GM21737 (cell line): ENCODE measurements around the gene NPR2.

Experiments used
- ATAC-seq: cut with Tn5 transposase; IDR thresholded peaks from one replicate; pipeline ENCODE4 v1.9.1; 2021; ENCODE audit warnings: mild to moderate bottlenecking, moderate library complexity; ENCODE audit not compliant: unreplicated experiment

Gene NPR2

GRCh38 chr9:35763181-35763580, 28.2 kb upstream of the NPR2 start:
- ATAC-seq, result no peak

- no peak for ATAC-seq
These were observed 27.6 kb upstream of the NPR2 start for GRCh38 chr9:35763803-35764202.

GRCh38 chr9:35766997-35767396, 24.4 kb upstream of the NPR2 start:
- ATAC-seq, result no peak

GRCh38 chr9:35767458-35767857, 23.9 kb upstream of the NPR2 start:
- no peak for ATAC-seq

- ATAC-seq, result no peak
These were observed 21.6 kb upstream of the NPR2 start for GRCh38 chr9:35769763-35770162.

- ATAC-seq, result no peak
These were observed 20.3 kb upstream of the NPR2 start for GRCh38 chr9:35771075-35771433.

GRCh38 chr9:35771534-35771933, 19.9 kb upstream of the NPR2 start:
- no peak for ATAC-seq

GRCh38 chr9:35771943-35772342, 19.4 kb upstream of the NPR2 start:
- no peak for ATAC-seq

- no peak for ATAC-seq
These were observed 16.3 kb upstream of the NPR2 start for GRCh38 chr9:35774907-35775635.

- no peak for ATAC-seq
These were observed 15.4 kb upstream of the NPR2 start for GRCh38 chr9:35776018-35776417.

- no peak for ATAC-seq
These were observed 12.9 kb upstream of the NPR2 start for GRCh38 chr9:35778496-35778895.

- no peak for ATAC-seq
These were observed 10.3 kb upstream of the NPR2 start for GRCh38 chr9:35781066-35781465.

- ATAC-seq, result no peak
These were observed 8.0 kb upstream of the NPR2 start for GRCh38 chr9:35783418-35783817.

- no peak for ATAC-seq
These were observed 1.9 kb upstream of the NPR2 start for GRCh38 chr9:35789541-35789940.

- no peak for ATAC-seq
These were observed 1.4 kb upstream of the NPR2 start for GRCh38 chr9:35790025-35790384.

- ATAC-seq, result no peak
These were observed 750 bp upstream of the NPR2 start for GRCh38 chr9:35790385-35791296.

GRCh38 chr9:35792024-35792813, 828 bp downstream of the NPR2 start:
- ATAC-seq, result no peak

- no peak for ATAC-seq
These were observed 1.4 kb downstream of the NPR2 start for GRCh38 chr9:35792826-35793225.

- ATAC-seq, result no peak
These were observed 2.1 kb downstream of the NPR2 start for GRCh38 chr9:35793461-35793860.

- no peak for ATAC-seq
These were observed 4.3 kb downstream of the NPR2 start for GRCh38 chr9:35795695-35796094.

GRCh38 chr9:35797311-35798109, 6.1 kb downstream of the NPR2 start:
- no peak for ATAC-seq
